Skeletal muscle tissue (tissue), 4 donors: Measurements from ENCODE around the gene CEP70. TPM values are rescaled to one million over a fixed set of nuclear protein-coding genes. Genes with fewer than 3 reads are reported as not detected.

Source experiments
- H3K27ac ChIP-seq: one replicate; pipeline ENCODE4 v1.7.0; 2013; ENCODE audit warnings: mild to moderate bottlenecking, low read depth, low read length, inconsistent platforms
- H3K27me3 ChIP-seq, 3 donors: one replicate each; pipeline ENCODE4 v1.7.0; 2013; ENCODE audit warnings: low read length in 3 of 3; ENCODE audit not compliant: control insufficient read depth in 3 of 3, insufficient read depth in 3 of 3
- H3K36me3 ChIP-seq, 3 donors: one replicate each; pipeline ENCODE4 v1.7.0; 2013; ENCODE audit warnings: low read length in 3 of 3; ENCODE audit not compliant: control insufficient read depth in 3 of 3, insufficient read depth in 3 of 3
- H3K4me1 ChIP-seq, 3 donors: one replicate each; pipeline ENCODE4 v1.7.0; 2013; ENCODE audit warnings: low read length in 3 of 3, mild to moderate bottlenecking in 3 of 3; ENCODE audit not compliant: control insufficient read depth in 3 of 3, insufficient read depth in 3 of 3
- H3K4me3 ChIP-seq, 3 donors: one replicate each; pipeline ENCODE4 v1.7.0; 2013; ENCODE audit warnings: low read length in 3 of 3
- H3K9ac ChIP-seq, 3 donors: one replicate each; pipeline ENCODE4 v1.7.0; 2013; ENCODE audit warnings: low read length in 3 of 3, mild to moderate bottlenecking in 3 of 3, moderate library complexity in 2 of 3, low read depth in 1 of 3
- H3K9me3 ChIP-seq, 3 donors: one replicate each; pipeline ENCODE4 v1.7.0; 2013; ENCODE audit warnings: low read length in 3 of 3; ENCODE audit not compliant: control insufficient read depth in 3 of 3
- total RNA-seq: library from RNA; depleted of rRNA; stranded (reverse); fragments of >200 nt; gene quantifications from one replicate; pipeline ENCODE4 v1.2.3, GENCODE V29; 2014
- donor health status: Osteomylitis.

Gene CEP70
- total RNA-seq, 1 donor from 2014 or later = 64.7 TPM

DNA sequence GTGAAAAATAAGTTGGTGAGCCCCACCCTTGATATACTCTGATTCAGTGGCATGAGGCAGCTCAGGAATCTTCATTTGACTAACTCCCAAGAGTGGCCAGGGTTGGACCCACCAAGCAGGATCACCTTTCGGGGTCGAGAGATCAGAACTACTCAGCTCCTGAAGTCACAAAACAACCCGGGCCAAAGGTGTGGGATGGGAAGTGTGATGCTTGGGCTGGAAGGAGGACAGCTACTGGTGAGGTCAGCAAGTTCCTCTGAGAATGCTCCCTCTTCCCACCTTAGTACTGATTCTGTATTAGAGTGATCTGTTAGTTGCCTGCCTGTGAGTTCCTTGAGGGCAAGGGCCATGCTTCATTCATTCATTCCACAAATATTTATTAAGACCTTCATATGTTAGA is 144.6 kb downstream of the CEP70 start:
- no peak overlapping the region for H3K9ac ChIP-seq
- H3K27ac ChIP-seq = no peak overlapping the region
- no peak overlapping the region for H3K4me3 ChIP-seq
- H3K27me3 ChIP-seq = no peaks in the 10 kb centered on the region
- peaks cover 0 to 2% (median 0%) of the 10 kb centered on the region in 3 donors for H3K4me1 ChIP-seq
- H3K9me3 ChIP-seq = no peaks in the 10 kb centered on the region
- H3K36me3 ChIP-seq = no peaks in the 10 kb centered on the region

DNA sequence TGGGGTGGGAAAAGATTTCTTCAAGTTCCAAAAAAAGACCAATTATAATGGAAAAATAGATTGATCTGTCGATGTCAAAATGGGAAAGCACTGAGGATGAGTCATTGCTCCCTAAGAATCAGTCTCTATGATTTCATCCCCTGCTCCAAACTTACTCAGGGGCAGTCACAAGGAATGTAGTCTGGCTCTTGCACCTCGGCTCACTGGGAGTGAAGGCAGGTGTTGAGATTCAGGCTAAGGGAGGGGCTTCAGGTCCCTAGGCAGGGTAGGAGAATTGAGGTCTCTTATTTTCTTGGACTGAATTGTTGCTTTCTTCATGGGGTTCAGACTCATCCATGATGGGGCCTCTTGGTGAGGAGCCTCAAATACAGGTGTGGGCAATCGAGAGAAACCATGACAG is 145.4 kb downstream of the CEP70 start:
- Histone ChIP-seq H3K9ac (no peak overlapping the region), H3K4me3 (no peak overlapping the region), H3K9me3 (no peaks in the 10 kb centered on the region), H3K36me3 (no peaks in the 10 kb centered on the region), H3K27me3 (no peaks in the 10 kb centered on the region), H3K27ac (no peak overlapping the region), H3K4me1 (peaks cover 0 to 2% (median 0%) of the 10 kb centered on the region in 3 donors)

- Histone ChIP-seq H3K36me3 (no peaks in the 10 kb centered on the region), H3K9me3 (no peaks in the 10 kb centered on the region), H3K9ac (no peak overlapping the region), H3K4me1 (peaks cover 0 to 3% (median under 1%) of the 10 kb centered on the region in 3 donors), H3K27me3 (no peaks in the 10 kb centered on the region), H3K27ac (no peak overlapping the region), H3K4me3 (no peak overlapping the region)
Measured at GRCh38 chr3:138445654-138446053, 148.4 kb downstream of the CEP70 start.

- H3K4me3 ChIP-seq = no peak overlapping the region
- H3K4me1 ChIP-seq = peaks cover 0 to 3% (median 1%) of the 10 kb centered on the region in 3 donors
- no peak overlapping the region for H3K9ac ChIP-seq
- H3K36me3 ChIP-seq = no peaks in the 10 kb centered on the region
- no peaks in the 10 kb centered on the region for H3K9me3 ChIP-seq
- no peak overlapping the region for H3K27ac ChIP-seq
- H3K27me3 ChIP-seq = no peaks in the 10 kb centered on the region
Measured at GRCh38 chr3:138445236-138445635, 148.8 kb downstream of the CEP70 start.

Other genes with a start within 250 kb of the CEP70 start
- 28.7 TPM for gene MRAS, start 245.7 kb downstream of the CEP70 start, total RNA-seq
- 14.1 TPM for gene ESYT3, start 159.6 kb downstream of the CEP70 start, total RNA-seq
- 12.5 TPM for gene FAIM, start 14.5 kb upstream of the CEP70 start, total RNA-seq
- gene PIK3CB, start 240.7 kb upstream of the CEP70 start, total RNA-seq = 16.2 TPM